H9 (cell line): Measurements from ENCODE around the gene LRRK1. TPM values are rescaled to one million over a fixed set of nuclear protein-coding genes. Genes with fewer than 3 reads are reported as not detected.

Experiments used
- DNase-seq: peaks from one replicate; pipeline ENCODE4 v3.0.0-alpha.2; 2017
- H2AFZ ChIP-seq: one replicate; pipeline ENCODE4 v1.6.1; 2013; ENCODE audit warnings: mild to moderate bottlenecking, low read length, control low read depth, moderate library complexity
- H2AK5ac ChIP-seq: 2 replicates; pipeline ENCODE4 v1.6.1; 2013; ENCODE audit warnings: low read length, control low read depth, mixed read lengths; ENCODE audit not compliant: insufficient read length
- H2BK120ac ChIP-seq: one replicate; pipeline ENCODE4 v1.6.1; 2013; ENCODE audit warnings: low read depth, mild to moderate bottlenecking, low read length, control low read depth, inconsistent platforms; ENCODE audit not compliant: poor library complexity, severe bottlenecking
- H2BK12ac ChIP-seq: 2 replicates; pipeline ENCODE4 v1.6.1; 2013; ENCODE audit warnings: low read length, control low read depth, mixed read lengths, low read depth; ENCODE audit not compliant: insufficient read length
- H2BK15ac ChIP-seq: 2 replicates; pipeline ENCODE4 v1.6.1; 2013; ENCODE audit warnings: low read depth, low read length, control low read depth
- H2BK20ac ChIP-seq: one replicate; pipeline ENCODE4 v1.6.1; 2013; ENCODE audit warnings: low read depth, mild to moderate bottlenecking, low read length, control low read depth, inconsistent platforms; ENCODE audit not compliant: poor library complexity, severe bottlenecking
- H2BK5ac ChIP-seq: 2 replicates; pipeline ENCODE4 v1.6.1; 2013; ENCODE audit warnings: low read length, control low read depth, mixed read lengths; ENCODE audit not compliant: insufficient read length
- H3K14ac ChIP-seq: 2 replicates; pipeline ENCODE4 v1.6.1; 2013; ENCODE audit warnings: low read length, control low read depth; ENCODE audit not compliant: insufficient read depth
- H3K18ac ChIP-seq: 2 replicates; pipeline ENCODE4 v1.6.1; 2013; ENCODE audit warnings: low read depth, mild to moderate bottlenecking, mixed read lengths, low read length, control low read depth; ENCODE audit not compliant: insufficient read length
- H3K23ac ChIP-seq: 2 replicates; pipeline ENCODE4 v1.6.1; 2013; ENCODE audit warnings: low read length, control low read depth, mixed read lengths, low read depth; ENCODE audit not compliant: insufficient read length
- H3K23me2 ChIP-seq: 2 replicates; pipeline ENCODE4 v1.6.1; 2013; ENCODE audit warnings: low read depth, mild to moderate bottlenecking, mixed read lengths, low read length, control low read depth; ENCODE audit not compliant: insufficient read length, poor library complexity, severe bottlenecking
- H3K27ac ChIP-seq: 2 replicates; pipeline ENCODE4 v1.5.1; 2013; ENCODE audit warnings: low read length, control low read depth, mixed read lengths, low read depth; ENCODE audit not compliant: insufficient read length
- H3K27me3 ChIP-seq: 2 replicates; pipeline ENCODE4 v1.6.1; 2013; ENCODE audit warnings: low read length, control low read depth, inconsistent platforms; ENCODE audit not compliant: insufficient read depth
- H3K4ac ChIP-seq: 2 replicates; pipeline ENCODE4 v1.6.1; 2013; ENCODE audit warnings: low read depth, mild to moderate bottlenecking, control low read depth, inconsistent platforms, low read length, moderate library complexity
- H3K4me1 ChIP-seq: 2 replicates; pipeline ENCODE4 v1.6.1; 2013; ENCODE audit warnings: low read length, control low read depth, inconsistent platforms; ENCODE audit not compliant: insufficient read depth
- H3K4me2 ChIP-seq: 2 replicates; pipeline ENCODE4 v1.6.1; 2013; ENCODE audit warnings: low read length, control low read depth, mixed read lengths; ENCODE audit not compliant: insufficient read length, insufficient read depth
- H3K56ac ChIP-seq: 2 replicates; pipeline ENCODE4 v1.6.1; 2013; ENCODE audit warnings: low read depth, mild to moderate bottlenecking, mixed read lengths, low read length, control low read depth; ENCODE audit not compliant: insufficient read length
- H3K79me1 ChIP-seq: 2 replicates; pipeline ENCODE4 v1.6.1; 2013; ENCODE audit warnings: low read depth, mild to moderate bottlenecking, moderate library complexity, low read length, control low read depth, inconsistent platforms; ENCODE audit not compliant: insufficient read depth, poor library complexity, severe bottlenecking
- H3K79me2 ChIP-seq: 2 replicates; pipeline ENCODE4 v1.6.1; 2013; ENCODE audit warnings: low read length, control low read depth, inconsistent platforms; ENCODE audit not compliant: insufficient read depth
- H3K9ac ChIP-seq: 2 replicates; pipeline ENCODE4 v1.6.1; 2013; ENCODE audit warnings: low read length, control low read depth, mixed read lengths; ENCODE audit not compliant: insufficient read length; ENCODE audit errors: extremely low read depth
- H3K9me3 ChIP-seq: one replicate; pipeline ENCODE4 v1.6.1; 2013; ENCODE audit warnings: low read depth, low read length, inconsistent platforms; ENCODE audit not compliant: control insufficient read depth
- H3T11ph ChIP-seq: one replicate; pipeline ENCODE4 v1.6.1; 2013; ENCODE audit warnings: mild to moderate bottlenecking, low read length, control low read depth, inconsistent platforms
- H4K20me1 ChIP-seq: one replicate; pipeline ENCODE4 v1.6.1; 2013; ENCODE audit not compliant: control insufficient read depth, insufficient read length, insufficient read depth
- H4K5ac ChIP-seq: 2 replicates; pipeline ENCODE4 v1.6.1; 2013; ENCODE audit warnings: low read depth, mild to moderate bottlenecking, mixed read lengths, low read length, control low read depth; ENCODE audit not compliant: insufficient read length
- H4K8ac ChIP-seq: replicated peaks from 2 replicates; pipeline ENCODE4 v1.6.1; 2013; ENCODE audit warnings: low read length, control low read depth, mixed read lengths, low read depth; ENCODE audit not compliant: insufficient read length
- H4K91ac ChIP-seq: 2 replicates; pipeline ENCODE4 v1.6.1; 2013; ENCODE audit warnings: low read depth, mild to moderate bottlenecking, moderate library complexity, mixed read lengths, low read length, control low read depth; ENCODE audit not compliant: insufficient read length
- H3K27ac Mint-ChIP-seq, 3 experiments: 2 replicates in 2 of 3; 3 replicates in 1 of 3; pipeline ENCODE4 v1.8.0; 2020 to 2021; ENCODE audit warnings: mixed read lengths in 3 of 3, mild to moderate bottlenecking in 1 of 3, moderate library complexity in 1 of 3
- H3K27me3 Mint-ChIP-seq: 2 replicates; pipeline ENCODE4 v1.8.0; 2021; ENCODE audit warnings: low read depth, mild to moderate bottlenecking, moderate library complexity, mixed read lengths
- H3K36me3 Mint-ChIP-seq, 3 experiments: 2 replicates in 2 of 3; 3 replicates in 1 of 3; pipeline ENCODE4 v1.8.0; 2020 to 2021; ENCODE audit warnings: low read depth in 3 of 3, mixed read lengths in 3 of 3; ENCODE audit not compliant: insufficient read depth in 1 of 3
- H3K4me1 Mint-ChIP-seq, 2 experiments: 2 replicates each; pipeline ENCODE4 v1.8.0; 2020; ENCODE audit warnings: mixed read lengths in 2 of 2
- H3K4me3 Mint-ChIP-seq, 2 experiments: 2 replicates in 1 of 2; 3 replicates in 1 of 2; pipeline ENCODE4 v1.8.0; 2020 to 2021; ENCODE audit warnings: mild to moderate bottlenecking in 2 of 2, mixed read lengths in 2 of 2, moderate library complexity in 1 of 2
- H3K9me3 Mint-ChIP-seq, 2 experiments: 2 replicates in 1 of 2; 3 replicates in 1 of 2; pipeline ENCODE4 v1.8.0; 2020; ENCODE audit warnings: mild to moderate bottlenecking in 2 of 2, mixed read lengths in 2 of 2, moderate library complexity in 1 of 2
- CTCF ChIP-seq: fragments of 200-600 bp; sonication (generic); conservative IDR thresholded peaks from 3 replicates; pipeline ENCODE4 v1.8.0; 2021; ENCODE audit warnings: antibody characterized with exemption, mild to moderate bottlenecking
- WGBS: extraction: QIAGEN DNeasy Blood & Tissue Kit; methylation state at CpG from one replicate; pipeline ENCODE4 v1.1.7; 2013; ENCODE audit warnings: missing lambda C conversion rate, low lambda C conversion rate, mixed read lengths; ENCODE audit not compliant: insufficient read length; ENCODE audit errors: extremely low coverage; 5-methylcytosine and 5-hydroxymethylcytosine counted together
- total RNA-seq: library from RNA; stranded (reverse); gene quantifications from 2 replicates; pipeline ENCODE4 v1.2.1, GENCODE V29; 2021

The LRRK1 gene
- total RNA-seq, 1 experiment from 2014 or later = 4.0 TPM

GRCh38 chr15:101066501-101067408, 147.6 kb downstream of the LRRK1 start:
- Mint-ChIP-seq H3K36me3 (peaks cover 0 to 3% (median 0%) of the 10 kb centered on the region in 3 experiments; a peak in 2 of 7 replicates), H3K27ac (peak overlapping the region in 2 of 3 experiments; percentile 53 to 98; a peak in 4 of 7 replicates), H3K4me1 (peaks cover 75 to 77% of the 10 kb centered on the region in 2 experiments), H3K27me3 (peaks cover 6% of the 10 kb centered on the region), H3K9me3 (peaks cover 0 to 8% of the 10 kb centered on the region in 2 experiments; a peak in 4 of 5 replicates), H3K4me3 (no peak overlapping the region)
- H2BK12ac ChIP-seq = no peak overlapping the region
- no peak overlapping the region for H3K4ac ChIP-seq
- no peaks in the 10 kb centered on the region for H3K9me3 ChIP-seq
- no peak overlapping the region for H3K18ac ChIP-seq
- no peak for DNase-seq
- H3K79me2 ChIP-seq = no peaks in the 10 kb centered on the region
- H2BK5ac ChIP-seq = no peak overlapping the region
- no peak overlapping the region for H2AK5ac ChIP-seq
- H3T11ph ChIP-seq = no peak overlapping the region
- H3K14ac ChIP-seq = no peak overlapping the region
- H4K91ac ChIP-seq = no peak overlapping the region
- H3K4me2 ChIP-seq = no peak overlapping the region
- H3K27ac ChIP-seq = no peak overlapping the region
- H3K9ac ChIP-seq = no peak overlapping the region
- no peaks in the 10 kb centered on the region for H3K79me1 ChIP-seq
- H3K4me1 ChIP-seq = peaks cover 26% of the 10 kb centered on the region
- no peak overlapping the region for H4K5ac ChIP-seq
- no peaks in the 10 kb centered on the region for H4K20me1 ChIP-seq
- WGBS = no CpG with 5 or more reads among the region's 26 CpGs
- H2BK20ac ChIP-seq = no peak overlapping the region
- H3K23ac ChIP-seq = no peak overlapping the region
- no peak for TF ChIP-seq CTCF
- H3K56ac ChIP-seq = no peak overlapping the region
- no peak overlapping the region for H2BK15ac ChIP-seq
- H3K23me2 ChIP-seq = peaks cover 4% of the 10 kb centered on the region
- H3K27me3 ChIP-seq = no peaks in the 10 kb centered on the region
- H4K8ac ChIP-seq = no peak overlapping the region
- H2BK120ac ChIP-seq = no peak overlapping the region
- H2AFZ ChIP-seq = no peak overlapping the region
